CD4-positive, alpha-beta memory T cell (primary cell): ENCODE measurements around the gene TSPAN2. TPM values are rescaled to one million over a fixed set of nuclear protein-coding genes. Genes with fewer than 3 reads are reported as not detected.

Experiments
- CTCF ChIA-PET: fragments of 350-600 bp; sonication (Branson Sonifier 250); formaldehyde crosslinking; loops from one replicate; lab custom pipeline; 2021; ENCODE audit warnings: inconsistent platforms; ENCODE audit not compliant: partially characterized antibody; lab: Charles Lee
- POLR2A ChIA-PET: fragments of 350-600 bp; sonication (Branson Sonifier 250); formaldehyde crosslinking; loops from one replicate; lab custom pipeline; 2021; ENCODE audit not compliant: partially characterized antibody; lab: Charles Lee
- DNase-seq, 5 donors: peaks; one replicate each; pipeline versions ENCODE4 v3.0.0 to v3.0.0-alpha.2; 2020 to 2022; ENCODE audit warnings: mixed read lengths in 1 of 5
- H3K27ac ChIP-seq: one replicate; pipeline ENCODE4 v1.7.0; 2013; ENCODE audit warnings: low read depth, low read length
- H3K27me3 ChIP-seq: 2 replicates; pipeline ENCODE4 v1.7.0; 2013; ENCODE audit warnings: mild to moderate bottlenecking, low read length, moderate library complexity; ENCODE audit not compliant: insufficient read depth
- H3K36me3 ChIP-seq: 2 replicates; pipeline ENCODE4 v1.7.0; 2013; ENCODE audit warnings: mild to moderate bottlenecking, low read length, moderate library complexity; ENCODE audit not compliant: insufficient read depth
- H3K4me1 ChIP-seq: 2 replicates; pipeline ENCODE4 v1.7.0; 2013; ENCODE audit warnings: mild to moderate bottlenecking, low read length, moderate library complexity; ENCODE audit not compliant: insufficient read depth
- H3K4me3 ChIP-seq, 2 donors: one replicate each; pipeline ENCODE4 v1.7.0; 2013; ENCODE audit warnings: low read length in 2 of 2, mild to moderate bottlenecking in 1 of 2
- H3K9me3 ChIP-seq, 2 donors: one replicate each; pipeline ENCODE4 v1.7.0; 2013; ENCODE audit warnings: low read length in 2 of 2, control low read depth in 1 of 2; ENCODE audit not compliant: control insufficient read depth in 1 of 2
- H3K27ac Mint-ChIP-seq, 7 donors: one replicate each; pipeline ENCODE4 v1.8.0; 2020 to 2021; ENCODE audit warnings: mixed read lengths in 7 of 7, mild to moderate bottlenecking in 6 of 7, inconsistent platforms in 3 of 7, moderate library complexity in 3 of 7
- H3K27me3 Mint-ChIP-seq, 2 donors: one replicate each; pipeline ENCODE4 v1.8.0; 2020 to 2021; ENCODE audit warnings: mixed read lengths in 2 of 2
- H3K36me3 Mint-ChIP-seq, 2 donors: one replicate each; pipeline ENCODE4 v1.8.0; 2020 to 2021; ENCODE audit warnings: mixed read lengths in 2 of 2, inconsistent platforms in 1 of 2, mild to moderate bottlenecking in 1 of 2
- H3K4me1 Mint-ChIP-seq, 4 donors: one replicate each; pipeline ENCODE4 v1.8.0; 2020 to 2021; ENCODE audit warnings: mixed read lengths in 4 of 4, mild to moderate bottlenecking in 1 of 4
- H3K4me3 Mint-ChIP-seq, 8 donors: one replicate each; pipeline ENCODE4 v1.8.0; 2020 to 2021; ENCODE audit warnings: mixed read lengths in 8 of 8, mild to moderate bottlenecking in 7 of 8, moderate library complexity in 6 of 8, inconsistent platforms in 3 of 8
- H3K9me3 Mint-ChIP-seq, 8 donors: one replicate each; pipeline ENCODE4 v1.8.0; 2020 to 2021; ENCODE audit warnings: mixed read lengths in 8 of 8, mild to moderate bottlenecking in 5 of 8, inconsistent platforms in 3 of 8, moderate library complexity in 1 of 8
- intact Hi-C: fragments of 100-400 bp; cut with micrococcal nuclease; formaldehyde crosslinking; loops from one replicate; pipeline ENCODE4 v1.15.1; 2023
- polyA plus RNA-seq, 2 donors: library from polyadenylated mRNA; unstranded; fragments of 300-500 nt; fragmentation: Illumina TruSeq; gene quantifications; one replicate each; pipeline ENCODE4 v1.2.3, GENCODE V29; 2021
- total RNA-seq, 2 experiments: library from RNA; stranded (reverse); gene quantifications; one replicate each; pipeline ENCODE4 v1.2.3, GENCODE V29; 2021

The TSPAN2 gene
- total and polyA plus RNA-seq, 4 experiments from 2014 or later = 1.3 to 21.8 (median 12.1) TPM

GRCh38 chr1:115078708-115079107, 10.6 kb downstream of the TSPAN2 start:
- no peaks in the 10 kb centered on the region for H3K9me3 Mint-ChIP-seq
- Histone ChIP-seq H3K4me3 (no peak overlapping the region), H3K27ac (no peak overlapping the region), H3K36me3 (no peaks in the 10 kb centered on the region), H3K4me1 (peaks cover 2% of the 10 kb centered on the region), H3K27me3 (no peaks in the 10 kb centered on the region), H3K9me3 (no peaks in the 10 kb centered on the region)
- H3K27ac Mint-ChIP-seq = no peak overlapping the region
- no peak for DNase-seq
- no peaks in the 10 kb centered on the region for H3K27me3 Mint-ChIP-seq
- peaks cover 13 to 30% (median 23%) of the 10 kb centered on the region in 4 donors for H3K4me1 Mint-ChIP-seq
- POLR2A ChIA-PET = interaction anchor here (1.2 kb wide), 1 partner anchor 20 kb away, joined by 3 read pairs; no protein-coding TSS in a partner anchor
- H3K4me3 Mint-ChIP-seq = no peak overlapping the region
- intact Hi-C loops = no loop called here
- CTCF ChIA-PET = interaction anchor here (0.9 to 1.4 kb wide), 2 partner anchors 20 to 26 kb away, joined by 3 to 4 read pairs; no protein-coding TSS in a partner anchor
- H3K36me3 Mint-ChIP-seq = peaks cover 0 to 18% of the 10 kb centered on the region in 2 donors

- H3K4me3 Mint-ChIP-seq = no peak overlapping the region
- Histone ChIP-seq H3K9me3 (no peaks in the 10 kb centered on the region), H3K4me3 (no peak overlapping the region), H3K27me3 (no peaks in the 10 kb centered on the region), H3K4me1 (peaks cover 6% of the 10 kb centered on the region), H3K36me3 (no peaks in the 10 kb centered on the region), H3K27ac (no peak overlapping the region)
- intact Hi-C loops = no loop called here
- ChIA-PET POLR2A (interaction anchor here (1.2 kb wide), 1 partner anchor 21 kb away, joined by 3 read pairs; no protein-coding TSS in a partner anchor), CTCF (no interaction called here)
- peak overlapping the region in 1 of 7 donors; percentile 11 for H3K27ac Mint-ChIP-seq
- no peak for DNase-seq
- no peaks in the 10 kb centered on the region for H3K9me3 Mint-ChIP-seq
- H3K36me3 Mint-ChIP-seq = peaks cover 0 to 18% of the 10 kb centered on the region in 2 donors
- H3K27me3 Mint-ChIP-seq = no peaks in the 10 kb centered on the region
- H3K4me1 Mint-ChIP-seq = peaks cover 13 to 28% (median 20%) of the 10 kb centered on the region in 4 donors
These were observed 11.3 kb downstream of the TSPAN2 start for GRCh38 chr1:115077984-115078330.

- Histone ChIP-seq H3K27ac (no peak overlapping the region), H3K4me3 (no peak overlapping the region), H3K27me3 (no peaks in the 10 kb centered on the region), H3K9me3 (no peaks in the 10 kb centered on the region), H3K4me1 (peaks cover 6% of the 10 kb centered on the region), H3K36me3 (no peaks in the 10 kb centered on the region)
- Mint-ChIP-seq H3K9me3 (no peaks in the 10 kb centered on the region), H3K27ac (no peak overlapping the region), H3K27me3 (no peaks in the 10 kb centered on the region), H3K4me3 (no peak overlapping the region), H3K4me1 (peaks cover 14 to 33% (median 22%) of the 10 kb centered on the region in 4 donors), H3K36me3 (peaks cover 0 to 18% of the 10 kb centered on the region in 2 donors)
- no peak for DNase-seq
- ChIA-PET CTCF (no interaction called here), POLR2A (interaction anchor here (1.2 kb wide), 1 partner anchor 21 kb away, joined by 3 read pairs; no protein-coding TSS in a partner anchor)
- intact Hi-C loops = no loop called here
These were observed 11.9 kb downstream of the TSPAN2 start for GRCh38 chr1:115077286-115077983.

- DNase-seq = no peak
- Mint-ChIP-seq H3K4me1 (peaks cover 21 to 43% (median 29%) of the 10 kb centered on the region in 4 donors), H3K27ac (peak overlapping the region in 2 of 7 donors; percentile 23 to 64), H3K36me3 (peaks cover 0 to 13% of the 10 kb centered on the region in 2 donors), H3K4me3 (no peak overlapping the region), H3K27me3 (no peaks in the 10 kb centered on the region), H3K9me3 (no peaks in the 10 kb centered on the region)
- intact Hi-C loops = no loop called here
- Histone ChIP-seq H3K4me3 (no peak overlapping the region), H3K36me3 (no peaks in the 10 kb centered on the region), H3K9me3 (no peaks in the 10 kb centered on the region), H3K27me3 (no peaks in the 10 kb centered on the region), H3K4me1 (peaks cover 15% of the 10 kb centered on the region), H3K27ac (no peak overlapping the region)
- POLR2A ChIA-PET = no interaction called here
- CTCF ChIA-PET = no interaction called here
These were observed 12.9 kb downstream of the TSPAN2 start for GRCh38 chr1:115076384-115076915.

- ChIA-PET POLR2A (no interaction called here), CTCF (interaction anchor here (1.0 to 1.3 kb wide), 3 partner anchors 10 to 22 kb away, joined by 3 to 4 read pairs (median 3); no protein-coding TSS in a partner anchor)
- Mint-ChIP-seq H3K4me1 (peaks cover 34 to 57% (median 41%) of the 10 kb centered on the region in 4 donors), H3K9me3 (no peaks in the 10 kb centered on the region), H3K27ac (peak overlapping the region in 1 of 7 donors; percentile 17), H3K36me3 (peaks cover 0 to 9% of the 10 kb centered on the region in 2 donors), H3K4me3 (no peak overlapping the region), H3K27me3 (no peaks in the 10 kb centered on the region)
- H3K27ac ChIP-seq = no peak overlapping the region
- H3K4me3 ChIP-seq = no peak overlapping the region
- intact Hi-C loops = no loop called here
- H3K4me1 ChIP-seq = peaks cover 27% of the 10 kb centered on the region
- DNase-seq = no peak
- H3K9me3 ChIP-seq = no peaks in the 10 kb centered on the region
- no peaks in the 10 kb centered on the region for H3K27me3 ChIP-seq
- no peaks in the 10 kb centered on the region for H3K36me3 ChIP-seq
These were observed 14.3 kb downstream of the TSPAN2 start for GRCh38 chr1:115074839-115075534.

- Mint-ChIP-seq H3K4me3 (no peak overlapping the region), H3K27ac (peak overlapping the region in 4 of 7 donors; percentile 31 to 74 (median 55)), H3K9me3 (no peaks in the 10 kb centered on the region), H3K36me3 (peaks cover 0 to 5% of the 10 kb centered on the region in 2 donors), H3K4me1 (peaks cover 35 to 64% (median 46%) of the 10 kb centered on the region in 4 donors), H3K27me3 (no peaks in the 10 kb centered on the region)
- Histone ChIP-seq H3K27ac (no peak overlapping the region), H3K27me3 (no peaks in the 10 kb centered on the region), H3K4me3 (no peak overlapping the region), H3K4me1 (peaks cover 33% of the 10 kb centered on the region), H3K9me3 (no peaks in the 10 kb centered on the region), H3K36me3 (no peaks in the 10 kb centered on the region)
- intact Hi-C loops = no loop called here
- DNase-seq = no peak
- POLR2A ChIA-PET = interaction anchor here (1.4 kb wide), 1 partner anchor 25 kb away, joined by 3 read pairs; no protein-coding TSS in a partner anchor
- CTCF ChIA-PET = interaction anchor here (0.6 to 1.3 kb wide), 3 partner anchors 8 to 20 kb away, joined by 3 to 4 read pairs (median 3); no protein-coding TSS in a partner anchor
These were observed 15.8 kb downstream of the TSPAN2 start for GRCh38 chr1:115073298-115074087.
